Neutrophil (primary cell): ENCODE data around the gene CD200R1.
A peak's percentile ranks its signal among the peaks of the same experiment; 100 is the strongest.

Experiments used
- H3K27ac ChIP-seq: fragments of 200-600 bp; sonication (generic); 2 replicates; pipeline ENCODE4 v1.5.1; 2016; ENCODE audit warnings: mild to moderate bottlenecking, moderate library complexity
- H3K27me3 ChIP-seq: fragments of 200-600 bp; sonication (generic); 2 replicates; pipeline ENCODE4 v1.6.0; 2016; ENCODE audit warnings: mild to moderate bottlenecking
- H3K36me3 ChIP-seq: fragments of 200-600 bp; sonication (generic); 2 replicates; pipeline ENCODE4 v1.5.1; 2017
- H3K4me1 ChIP-seq, 2 experiments: fragments of 200-600 bp in 1 of 2; sonication (generic) in 1 of 2; 1 replicate in 1 of 2; 2 replicates in 1 of 2; pipeline versions ENCODE4 v1.5.1 to v1.6.1; 2013 to 2016; ENCODE audit warnings: low read depth in 1 of 2, low read length in 1 of 2, mild to moderate bottlenecking in 1 of 2, moderate library complexity in 1 of 2; ENCODE audit not compliant: control insufficient read depth in 1 of 2, insufficient read depth in 1 of 2
- H3K4me3 ChIP-seq, 2 experiments: fragments of 200-600 bp in 1 of 2; sonication (generic) in 1 of 2; 1 replicate in 1 of 2; 2 replicates in 1 of 2; pipeline ENCODE4 v1.5.1; 2013 to 2016; ENCODE audit warnings: low read depth in 1 of 2, low read length in 1 of 2, mild to moderate bottlenecking in 1 of 2, moderate library complexity in 1 of 2
- H3K9me3 ChIP-seq: fragments of 200-600 bp; sonication (generic); 2 replicates; pipeline ENCODE4 v1.5.1; 2016
- CTCF ChIP-seq: fragments of 200-600 bp; sonication (generic); IDR thresholded peaks from 2 replicates; pipeline ENCODE4 v1.5.1; 2016; ENCODE audit warnings: antibody characterized with exemption

CD200R1 gene

GRCh38 chr3:112974894-112975293 is at the start of gene CD200R1:
Gene CD200R1, minus strand, starts transcription at chr3:112975103. Its CDS starts 246 bp downstream, at chr3:112974857.
- no peaks in the 10 kb centered on the region for H3K27me3 ChIP-seq
- peak within 1 kb of the TSS; percentile 78 for H3K27ac ChIP-seq
- H3K4me1 ChIP-seq, result peaks cover 64 to 75% of the 10 kb centered on the region in 2 experiments
- no peaks in the 10 kb centered on the region for H3K36me3 ChIP-seq
- H3K4me3 ChIP-seq, result peak within 1 kb of the TSS; percentile 20 to 27
- TF ChIP-seq CTCF, result no peak
- H3K9me3 ChIP-seq, result no peaks in the 10 kb centered on the region

- Histone ChIP-seq H3K27me3 (no peaks in the 10 kb centered on the region), H3K4me1 (peaks cover 12 to 14% of the 10 kb centered on the region in 2 experiments), H3K27ac (no peak overlapping the region), H3K9me3 (no peaks in the 10 kb centered on the region), H3K4me3 (no peak overlapping the region), H3K36me3 (no peaks in the 10 kb centered on the region)
- TF ChIP-seq CTCF, result no peak
Measured at GRCh38 chr3:113021471-113021870, 46.6 kb upstream of the CD200R1 start.

- Histone ChIP-seq H3K4me3 (peak overlapping the region; percentile 72 to 84), H3K4me1 (peaks cover 12 to 14% of the 10 kb centered on the region in 2 experiments), H3K36me3 (peaks cover 7% of the 10 kb centered on the region), H3K27me3 (no peaks in the 10 kb centered on the region), H3K27ac (peak overlapping the region; percentile 75), H3K9me3 (no peaks in the 10 kb centered on the region)
- no peak for TF ChIP-seq CTCF
Measured at GRCh38 chr3:113019182-113020137, 44.6 kb upstream of the CD200R1 start.

- Histone ChIP-seq H3K9me3 (no peaks in the 10 kb centered on the region), H3K27ac (peak overlapping the region; percentile 75), H3K4me1 (peaks cover 12 to 14% of the 10 kb centered on the region in 2 experiments), H3K4me3 (peak overlapping the region; percentile 72 to 84), H3K36me3 (peaks cover 10% of the 10 kb centered on the region), H3K27me3 (no peaks in the 10 kb centered on the region)
- no peak for TF ChIP-seq CTCF
Measured at GRCh38 chr3:113018536-113019181, 43.8 kb upstream of the CD200R1 start.

- Histone ChIP-seq H3K36me3 (peaks cover 45% of the 10 kb centered on the region), H3K27ac (no peak overlapping the region), H3K27me3 (no peaks in the 10 kb centered on the region), H3K4me1 (peaks cover 3 to 4% of the 10 kb centered on the region in 2 experiments), H3K4me3 (no peak overlapping the region), H3K9me3 (no peaks in the 10 kb centered on the region)
- no peak for TF ChIP-seq CTCF
Measured at GRCh38 chr3:113013593-113013992, 38.7 kb upstream of the CD200R1 start.
